ENCODE measurements around the gene SCAF11. TPM values are rescaled to one million over a fixed set of nuclear protein-coding genes. Genes with fewer than 3 reads are reported as not detected.

SCAF11 gene
- total and polyA plus RNA-seq, 2 experiments from 2014 or later: 77.0 to 84.8 TPM

DNA sequence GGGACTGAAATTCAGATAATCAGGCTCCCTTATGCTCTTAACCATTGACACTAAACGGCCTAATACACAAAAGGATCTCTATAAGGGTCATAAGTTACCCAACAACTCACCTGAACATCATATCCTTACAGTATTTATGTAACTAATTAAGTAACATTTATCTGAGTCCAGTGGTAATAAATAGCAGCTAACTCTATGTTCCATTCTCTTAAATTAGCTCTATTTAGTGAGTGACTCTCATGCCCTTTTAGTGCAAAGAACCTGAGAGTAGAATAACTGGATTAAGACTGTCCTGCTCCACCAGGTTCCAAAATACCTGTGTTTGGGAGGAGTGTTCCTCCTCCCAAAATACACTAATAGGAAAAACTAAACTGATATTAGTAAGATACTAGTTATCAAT is 9.8 kb downstream of the SCAF11 start:
- H3F3A ChIP-seq (replicated peaks; ENCODE audit: low read depth): no peaks in the 10 kb centered on the region
- no peaks in the 10 kb centered on the region for H3K9me2 ChIP-seq (ENCODE audit: insufficient read depth)
- H3K27ac ChIP-seq (ENCODE audit: low read depth): no peak overlapping the region; the same call in 1 of the 2 replicates
- DNase-seq (ENCODE audit: low spot score) (no peak), ATAC-seq (no peak)
- H4K20me1 ChIP-seq (replicated peaks; ENCODE audit: insufficient read depth): peaks cover 64% of the 10 kb centered on the region
- Mint-ChIP-seq H3K27ac (no peak overlapping the region), H3K9me3 (no peaks in the 10 kb centered on the region), H3K4me1 (peaks cover 18% of the 10 kb centered on the region), H3K4me3 (no peak overlapping the region), H3K27me3 (ENCODE audit: insufficient read depth, low read depth, poor library complexity) (no peaks in the 10 kb centered on the region), H3K36me3 (ENCODE audit: low read depth) (peaks cover 6% of the 10 kb centered on the region)
- H2AFZ ChIP-seq: no peak overlapping the region
- H3K4me3 ChIP-seq: no peak overlapping the region
- H3K4me2 ChIP-seq: no peak overlapping the region
- TF ChIP-seq, protein P1, sequence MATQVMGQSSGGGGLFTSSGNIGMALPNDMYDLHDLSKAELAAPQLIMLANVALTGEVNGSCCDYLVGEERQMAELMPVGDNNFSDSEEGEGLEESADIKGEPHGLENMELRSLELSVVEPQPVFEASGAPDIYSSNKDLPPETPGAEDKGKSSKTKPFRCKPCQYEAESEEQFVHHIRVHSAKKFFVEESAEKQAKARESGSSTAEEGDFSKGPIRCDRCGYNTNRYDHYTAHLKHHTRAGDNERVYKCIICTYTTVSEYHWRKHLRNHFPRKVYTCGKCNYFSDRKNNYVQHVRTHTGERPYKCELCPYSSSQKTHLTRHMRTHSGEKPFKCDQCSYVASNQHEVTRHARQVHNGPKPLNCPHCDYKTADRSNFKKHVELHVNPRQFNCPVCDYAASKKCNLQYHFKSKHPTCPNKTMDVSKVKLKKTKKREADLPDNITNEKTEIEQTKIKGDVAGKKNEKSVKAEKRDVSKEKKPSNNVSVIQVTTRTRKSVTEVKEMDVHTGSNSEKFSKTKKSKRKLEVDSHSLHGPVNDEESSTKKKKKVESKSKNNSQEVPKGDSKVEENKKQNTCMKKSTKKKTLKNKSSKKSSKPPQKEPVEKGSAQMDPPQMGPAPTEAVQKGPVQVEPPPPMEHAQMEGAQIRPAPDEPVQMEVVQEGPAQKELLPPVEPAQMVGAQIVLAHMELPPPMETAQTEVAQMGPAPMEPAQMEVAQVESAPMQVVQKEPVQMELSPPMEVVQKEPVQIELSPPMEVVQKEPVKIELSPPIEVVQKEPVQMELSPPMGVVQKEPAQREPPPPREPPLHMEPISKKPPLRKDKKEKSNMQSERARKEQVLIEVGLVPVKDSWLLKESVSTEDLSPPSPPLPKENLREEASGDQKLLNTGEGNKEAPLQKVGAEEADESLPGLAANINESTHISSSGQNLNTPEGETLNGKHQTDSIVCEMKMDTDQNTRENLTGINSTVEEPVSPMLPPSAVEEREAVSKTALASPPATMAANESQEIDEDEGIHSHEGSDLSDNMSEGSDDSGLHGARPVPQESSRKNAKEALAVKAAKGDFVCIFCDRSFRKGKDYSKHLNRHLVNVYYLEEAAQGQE (IDR thresholded peaks at IDR 0.05; ENCODE audit: unreplicated experiment): no peak
- TF ChIP-seq JUNB (IDR thresholded peaks at IDR 0.05; ENCODE audit: unreplicated experiment): no peak
- no peak for TF ChIP-seq ZNF331 (CRISPR knock-in tag; IDR thresholded peaks at IDR 0.05; ENCODE audit: low read depth)
- TF ChIP-seq, protein P2, sequence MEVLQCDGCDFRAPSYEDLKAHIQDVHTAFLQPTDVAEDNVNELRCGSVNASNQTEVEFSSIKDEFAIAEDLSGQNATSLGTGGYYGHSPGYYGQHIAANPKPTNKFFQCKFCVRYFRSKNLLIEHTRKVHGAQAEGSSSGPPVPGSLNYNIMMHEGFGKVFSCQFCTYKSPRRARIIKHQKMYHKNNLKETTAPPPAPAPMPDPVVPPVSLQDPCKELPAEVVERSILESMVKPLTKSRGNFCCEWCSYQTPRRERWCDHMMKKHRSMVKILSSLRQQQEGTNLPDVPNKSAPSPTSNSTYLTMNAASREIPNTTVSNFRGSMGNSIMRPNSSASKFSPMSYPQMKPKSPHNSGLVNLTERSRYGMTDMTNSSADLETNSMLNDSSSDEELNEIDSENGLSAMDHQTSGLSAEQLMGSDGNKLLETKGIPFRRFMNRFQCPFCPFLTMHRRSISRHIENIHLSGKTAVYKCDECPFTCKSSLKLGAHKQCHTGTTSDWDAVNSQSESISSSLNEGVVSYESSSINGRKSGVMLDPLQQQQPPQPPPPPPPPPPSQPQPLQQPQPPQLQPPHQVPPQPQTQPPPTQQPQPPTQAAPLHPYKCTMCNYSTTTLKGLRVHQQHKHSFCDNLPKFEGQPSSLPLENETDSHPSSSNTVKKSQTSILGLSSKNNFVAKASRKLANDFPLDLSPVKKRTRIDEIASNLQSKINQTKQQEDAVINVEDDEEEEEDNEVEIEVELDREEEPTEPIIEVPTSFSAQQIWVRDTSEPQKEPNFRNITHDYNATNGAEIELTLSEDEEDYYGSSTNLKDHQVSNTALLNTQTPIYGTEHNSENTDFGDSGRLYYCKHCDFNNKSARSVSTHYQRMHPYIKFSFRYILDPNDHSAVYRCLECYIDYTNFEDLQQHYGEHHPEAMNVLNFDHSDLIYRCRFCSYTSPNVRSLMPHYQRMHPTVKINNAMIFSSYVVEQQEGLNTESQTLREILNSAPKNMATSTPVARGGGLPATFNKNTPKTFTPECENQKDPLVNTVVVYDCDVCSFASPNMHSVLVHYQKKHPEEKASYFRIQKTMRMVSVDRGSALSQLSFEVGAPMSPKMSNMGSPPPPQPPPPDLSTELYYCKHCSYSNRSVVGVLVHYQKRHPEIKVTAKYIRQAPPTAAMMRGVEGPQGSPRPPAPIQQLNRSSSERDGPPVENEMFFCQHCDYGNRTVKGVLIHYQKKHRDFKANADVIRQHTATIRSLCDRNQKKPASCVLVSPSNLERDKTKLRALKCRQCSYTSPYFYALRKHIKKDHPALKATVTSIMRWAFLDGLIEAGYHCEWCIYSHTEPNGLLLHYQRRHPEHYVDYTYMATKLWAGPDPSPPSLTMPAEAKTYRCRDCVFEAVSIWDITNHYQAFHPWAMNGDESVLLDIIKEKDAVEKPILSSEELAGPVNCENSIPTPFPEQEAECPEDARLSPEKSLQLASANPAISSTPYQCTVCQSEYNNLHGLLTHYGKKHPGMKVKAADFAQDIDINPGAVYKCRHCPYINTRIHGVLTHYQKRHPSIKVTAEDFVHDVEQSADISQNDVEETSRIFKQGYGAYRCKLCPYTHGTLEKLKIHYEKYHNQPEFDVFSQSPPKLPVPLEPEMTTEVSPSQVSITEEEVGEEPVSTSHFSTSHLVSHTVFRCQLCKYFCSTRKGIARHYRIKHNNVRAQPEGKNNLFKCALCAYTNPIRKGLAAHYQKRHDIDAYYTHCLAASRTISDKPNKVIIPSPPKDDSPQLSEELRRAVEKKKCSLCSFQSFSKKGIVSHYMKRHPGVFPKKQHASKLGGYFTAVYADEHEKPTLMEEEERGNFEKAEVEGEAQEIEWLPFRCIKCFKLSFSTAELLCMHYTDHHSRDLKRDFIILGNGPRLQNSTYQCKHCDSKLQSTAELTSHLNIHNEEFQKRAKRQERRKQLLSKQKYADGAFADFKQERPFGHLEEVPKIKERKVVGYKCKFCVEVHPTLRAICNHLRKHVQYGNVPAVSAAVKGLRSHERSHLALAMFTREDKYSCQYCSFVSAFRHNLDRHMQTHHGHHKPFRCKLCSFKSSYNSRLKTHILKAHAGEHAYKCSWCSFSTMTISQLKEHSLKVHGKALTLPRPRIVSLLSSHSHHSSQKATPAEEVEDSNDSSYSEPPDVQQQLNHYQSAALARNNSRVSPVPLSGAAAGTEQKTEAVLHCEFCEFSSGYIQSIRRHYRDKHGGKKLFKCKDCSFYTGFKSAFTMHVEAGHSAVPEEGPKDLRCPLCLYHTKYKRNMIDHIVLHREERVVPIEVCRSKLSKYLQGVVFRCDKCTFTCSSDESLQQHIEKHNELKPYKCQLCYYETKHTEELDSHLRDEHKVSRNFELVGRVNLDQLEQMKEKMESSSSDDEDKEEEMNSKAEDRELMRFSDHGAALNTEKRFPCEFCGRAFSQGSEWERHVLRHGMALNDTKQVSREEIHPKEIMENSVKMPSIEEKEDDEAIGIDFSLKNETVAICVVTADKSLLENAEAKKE (CRISPR knock-in tag; IDR thresholded peaks at IDR 0.05): no peak
- no peak for TF ChIP-seq STAT1 (IDR thresholded peaks at IDR 0.05; ENCODE audit: unreplicated experiment)
- no peak for TF ChIP-seq EZH2 (IDR thresholded peaks at IDR 0.05; ENCODE audit: low read depth, unreplicated experiment)
- TF ChIP-seq EZH2phosphoT487 (IDR thresholded peaks at IDR 0.05; ENCODE audit: unreplicated experiment): no peak
- TF ChIP-seq, protein P3, sequence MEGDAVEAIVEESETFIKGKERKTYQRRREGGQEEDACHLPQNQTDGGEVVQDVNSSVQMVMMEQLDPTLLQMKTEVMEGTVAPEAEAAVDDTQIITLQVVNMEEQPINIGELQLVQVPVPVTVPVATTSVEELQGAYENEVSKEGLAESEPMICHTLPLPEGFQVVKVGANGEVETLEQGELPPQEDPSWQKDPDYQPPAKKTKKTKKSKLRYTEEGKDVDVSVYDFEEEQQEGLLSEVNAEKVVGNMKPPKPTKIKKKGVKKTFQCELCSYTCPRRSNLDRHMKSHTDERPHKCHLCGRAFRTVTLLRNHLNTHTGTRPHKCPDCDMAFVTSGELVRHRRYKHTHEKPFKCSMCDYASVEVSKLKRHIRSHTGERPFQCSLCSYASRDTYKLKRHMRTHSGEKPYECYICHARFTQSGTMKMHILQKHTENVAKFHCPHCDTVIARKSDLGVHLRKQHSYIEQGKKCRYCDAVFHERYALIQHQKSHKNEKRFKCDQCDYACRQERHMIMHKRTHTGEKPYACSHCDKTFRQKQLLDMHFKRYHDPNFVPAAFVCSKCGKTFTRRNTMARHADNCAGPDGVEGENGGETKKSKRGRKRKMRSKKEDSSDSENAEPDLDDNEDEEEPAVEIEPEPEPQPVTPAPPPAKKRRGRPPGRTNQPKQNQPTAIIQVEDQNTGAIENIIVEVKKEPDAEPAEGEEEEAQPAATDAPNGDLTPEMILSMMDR (conservative IDR thresholded peaks at IDR 0.05; ENCODE audit: low read depth in 2 of 2): no peak
- no peak for TF ChIP-seq CREB1 (CRISPR knock-in tag; IDR thresholded peaks at IDR 0.05; ENCODE audit: low read depth)
- no peak for TF ChIP-seq NANOG (IDR thresholded peaks at IDR 0.05; ENCODE audit: borderline replicate concordance)
- TF ChIP-seq, protein P4, sequence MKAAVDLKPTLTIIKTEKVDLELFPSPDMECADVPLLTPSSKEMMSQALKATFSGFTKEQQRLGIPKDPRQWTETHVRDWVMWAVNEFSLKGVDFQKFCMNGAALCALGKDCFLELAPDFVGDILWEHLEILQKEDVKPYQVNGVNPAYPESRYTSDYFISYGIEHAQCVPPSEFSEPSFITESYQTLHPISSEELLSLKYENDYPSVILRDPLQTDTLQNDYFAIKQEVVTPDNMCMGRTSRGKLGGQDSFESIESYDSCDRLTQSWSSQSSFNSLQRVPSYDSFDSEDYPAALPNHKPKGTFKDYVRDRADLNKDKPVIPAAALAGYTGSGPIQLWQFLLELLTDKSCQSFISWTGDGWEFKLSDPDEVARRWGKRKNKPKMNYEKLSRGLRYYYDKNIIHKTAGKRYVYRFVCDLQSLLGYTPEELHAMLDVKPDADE (IDR thresholded peaks at IDR 0.05): no peak
- TF ChIP-seq ZNF114 (CRISPR knock-in tag; IDR thresholded peaks at IDR 0.05): no peak
- TF ChIP-seq POLR2AphosphoS5 (IDR thresholded peaks at IDR 0.05; ENCODE audit: low read depth): no peak
- H3K36me3 ChIP-seq (ENCODE audit: insufficient read depth): no peaks in the 10 kb centered on the region
- no peaks in the 10 kb centered on the region for H3K4me1 ChIP-seq (ENCODE audit: insufficient read depth)
- no peaks in the 10 kb centered on the region for H3K27me3 ChIP-seq (ENCODE audit: insufficient read depth)
- H3K79me2 ChIP-seq (replicated peaks; ENCODE audit: insufficient read depth): peaks cover 100% of the 10 kb centered on the region
